HEK293 (cell line): Measurements from ENCODE around the gene CABLES2.

ENCODE experiments used
- CTCF ChIA-PET: fragments of 350-600 bp; formaldehyde crosslinking; extraction: SDS; loops from one replicate; lab custom pipeline; 2021; ENCODE audit warnings: antibody characterized with exemption; lab: Yijun Ruan, JAX
- POLR2A ChIA-PET: fragments of 300-600 bp; formaldehyde crosslinking; extraction: SDS; loops from one replicate; lab custom pipeline; 2020; ENCODE audit warnings: antibody characterized with exemption, inconsistent platforms; lab: Yijun Ruan, JAX
- H3K27ac ChIP-seq: fragments of 200-500 bp; sonication (Bioruptor generic); 2 replicates; pipeline ENCODE4 v1.5.1; 2014; ENCODE audit warnings: low read depth, low read length, control low read depth, inconsistent platforms; ENCODE audit errors: extremely low read depth
- H3K36me3 ChIP-seq, 2 experiments: fragments of 200-500 bp in 1 of 2; sonication (Bioruptor generic) in 1 of 2; 1 replicate in 1 of 2; 2 replicates in 1 of 2; pipeline ENCODE4 v1.5.1; 2014 to 2017; ENCODE audit warnings: inconsistent platforms in 2 of 2, low read length in 2 of 2; ENCODE audit not compliant: control insufficient read depth in 2 of 2, insufficient read depth in 1 of 2
- H3K4me1 ChIP-seq: fragments of 200-500 bp; sonication (Bioruptor generic); 2 replicates; pipeline ENCODE4 v1.5.1; 2014; ENCODE audit warnings: mild to moderate bottlenecking, low read length, inconsistent platforms; ENCODE audit not compliant: control insufficient read depth, insufficient read depth
- H3K4me3 ChIP-seq: 2 replicates; pipeline ENCODE4 v1.5.1; 2011; ENCODE audit warnings: low read depth, mild to moderate bottlenecking, control low read depth, low read length, moderate library complexity
- H3K9me3 ChIP-seq: fragments of 200-500 bp; sonication (Bioruptor generic); 2 replicates; pipeline ENCODE4 v1.5.1; 2014; ENCODE audit warnings: low read depth, low read length, inconsistent platforms; ENCODE audit not compliant: control insufficient read depth, insufficient read depth
- GLIS2 ChIP-seq: fragments of 450-650 bp; formaldehyde crosslinking; IDR thresholded peaks from 2 replicates; pipeline ENCODE4 v1.5.1; 2016; ENCODE audit warnings: missing biosample characterization, missing genetic modification characterization
- PRDM4 ChIP-seq: fragments of 450-650 bp; formaldehyde crosslinking; IDR thresholded peaks from 2 replicates; pipeline ENCODE4 v1.5.1; 2017; ENCODE audit warnings: missing biosample characterization, missing genetic modification characterization
- SCRT2 ChIP-seq: fragments of 450-650 bp; formaldehyde crosslinking; IDR thresholded peaks from 2 replicates; pipeline ENCODE4 v1.5.1; 2016; ENCODE audit warnings: missing biosample characterization, missing genetic modification characterization
- ZFP3 ChIP-seq: fragments of 450-650 bp; formaldehyde crosslinking; IDR thresholded peaks from 2 replicates; pipeline ENCODE4 v1.5.1; 2016; ENCODE audit warnings: low read depth, missing biosample characterization, missing genetic modification characterization
- ZFP69B ChIP-seq: fragments of 450-650 bp; formaldehyde crosslinking; IDR thresholded peaks from 2 replicates; pipeline ENCODE4 v1.5.1; 2016; ENCODE audit warnings: missing biosample characterization, missing genetic modification characterization
- ZNF221 ChIP-seq: fragments of 450-650 bp; formaldehyde crosslinking; IDR thresholded peaks from 2 replicates; pipeline ENCODE4 v1.5.1; 2017; ENCODE audit warnings: missing biosample characterization, missing genetic modification characterization, borderline replicate concordance
- ZNF223 ChIP-seq: fragments of 450-650 bp; formaldehyde crosslinking; IDR thresholded peaks from 2 replicates; pipeline ENCODE4 v1.5.1; 2016; ENCODE audit warnings: missing biosample characterization, missing genetic modification characterization
- ZNF280C ChIP-seq: fragments of 450-650 bp; formaldehyde crosslinking; IDR thresholded peaks from 2 replicates; pipeline ENCODE4 v1.5.1; 2016; ENCODE audit warnings: missing biosample characterization, missing genetic modification characterization
- ZNF302 ChIP-seq: fragments of 450-650 bp; formaldehyde crosslinking; IDR thresholded peaks from 2 replicates; pipeline ENCODE4 v1.5.1; 2016; ENCODE audit warnings: missing biosample characterization, missing genetic modification characterization, low read depth
- ZNF48 ChIP-seq: fragments of 450-650 bp; formaldehyde crosslinking; IDR thresholded peaks from 2 replicates; pipeline ENCODE4 v1.5.1; 2016; ENCODE audit warnings: missing biosample characterization, missing genetic modification characterization
- ZNF488 ChIP-seq: fragments of 450-650 bp; formaldehyde crosslinking; IDR thresholded peaks from 2 replicates; pipeline ENCODE4 v1.5.1; 2016; ENCODE audit warnings: missing biosample characterization, missing genetic modification characterization
- ZNF549 ChIP-seq: fragments of 450-650 bp; IDR thresholded peaks from 2 replicates; pipeline ENCODE4 v1.5.1; 2018; ENCODE audit warnings: missing biosample characterization, missing genetic modification characterization, mild to moderate bottlenecking, inconsistent platforms, moderate library complexity
- ZSCAN4 ChIP-seq: fragments of 450-650 bp; formaldehyde crosslinking; IDR thresholded peaks from 2 replicates; pipeline ENCODE4 v1.5.1; 2017; ENCODE audit warnings: missing biosample characterization, missing genetic modification characterization
- ZXDB ChIP-seq: fragments of 450-650 bp; formaldehyde crosslinking; IDR thresholded peaks from 2 replicates; pipeline ENCODE4 v1.5.1; 2016; ENCODE audit warnings: missing biosample characterization, missing genetic modification characterization

Gene CABLES2

GRCh38 chr20:62418709-62419487 lies 11.8 kb upstream of the CABLES2 start:
- H3K4me1 ChIP-seq: no peaks in the 10 kb centered on the region
- ChIA-PET POLR2A (no interaction called here), CTCF (interaction anchor here (0.6 to 1.0 kb wide), 3 partner anchors 9 to 81 kb away, joined by 3 to 9 read pairs (median 4); no protein-coding TSS in a partner anchor)
- TF ChIP-seq ZNF549 (tag by site-specific recombination) (no peak), ZNF221 (tag by site-specific recombination) (no peak), ZFP69B (tag by site-specific recombination) (no peak), ZSCAN4 (tag by site-specific recombination) (no peak), PRDM4 (tag by site-specific recombination) (no peak), ZFP3 (tag by site-specific recombination) (no peak), ZNF302 (tag by site-specific recombination) (no peak), ZNF48 (tag by site-specific recombination) (no peak)
- H3K9me3 ChIP-seq: no peaks in the 10 kb centered on the region
- no peaks in the 10 kb centered on the region for H3K36me3 ChIP-seq
- H3K27ac ChIP-seq: no peak overlapping the region
- H3K4me3 ChIP-seq: no peak overlapping the region

GRCh38 chr20:62417981-62418708 lies 11.1 kb upstream of the CABLES2 start:
- no peaks in the 10 kb centered on the region for H3K36me3 ChIP-seq
- TF ChIP-seq ZNF223 (tag by site-specific recombination): no peak
- no peak for TF ChIP-seq ZXDB (tag by site-specific recombination)
- no peak for TF ChIP-seq ZNF280C (tag by site-specific recombination)
- TF ChIP-seq GLIS2 (tag by site-specific recombination): 0 out of 2 replicates have a peak, but pooled peaks have one; percentile 16
- TF ChIP-seq SCRT2 (tag by site-specific recombination): 0 out of 2 replicates have a peak, but pooled peaks have one; percentile 14
- TF ChIP-seq ZNF488: no peak
- TF ChIP-seq, all 188 proteins: peak for 2
- Histone ChIP-seq H3K9me3 (no peaks in the 10 kb centered on the region), H3K4me1 (no peaks in the 10 kb centered on the region), H3K27ac (no peak overlapping the region), H3K4me3 (no peak overlapping the region)
- POLR2A ChIA-PET: no interaction called here
- CTCF ChIA-PET: interaction anchor here (0.6 to 1.0 kb wide), 2 partner anchors 8 to 19 kb away, joined by 4 to 9 read pairs; no protein-coding TSS in a partner anchor
